PC-3 (cell line): ENCODE data around the gene ALG9. TPM values are rescaled to one million over a fixed set of nuclear protein-coding genes. Genes with fewer than 3 reads are reported as not detected.
"Not testable (repeated sequence)": the region's sequence is repeated elsewhere in the genome, so short reads cannot be mapped to it uniquely, and the experiment has no call there.

Experiments
- ATAC-seq: fragments of 200-7000 bp; cut with Tn5 transposase; 2 replicates; pipeline ENCODE4 v1.9.1; 2020; ENCODE audit warnings: mild to moderate bottlenecking, moderate library complexity
- BruUV-seq: library from RNA; stranded (reverse); fragments of 400-500 nt; replicated peaks from 2 replicates; lab custom pipeline; 2021; lab: Mats Ljungman, UMichigan
- CTCF ChIA-PET: fragments of 300-600 bp; sonication (Branson Sonifier 250); formaldehyde crosslinking; loops from one replicate; lab custom pipeline; 2022; ENCODE audit warnings: antibody characterized with exemption; lab: Charles Lee
- POLR2A ChIA-PET: fragments of 300-600 bp; sonication (Branson Sonifier 250); formaldehyde crosslinking; loops from one replicate; lab custom pipeline; 2022; ENCODE audit warnings: antibody characterized with exemption; ENCODE audit not compliant: unreplicated experiment; lab: Charles Lee
- DNase-seq: peaks from one replicate; pipeline ENCODE4 v3.0.0-alpha.2; 2015
- H2AFZ ChIP-seq: fragments of 300-600 bp; sonication (generic); 2 replicates; pipeline ENCODE4 v1.6.0; 2016; ENCODE audit warnings: antibody characterized with exemption, low read length
- H3F3A ChIP-seq: fragments of 300-600 bp; sonication (generic); one replicate; pipeline ENCODE4 v1.6.0; 2017; ENCODE audit warnings: antibody characterized with exemption, low read length, control low read depth, mild to moderate bottlenecking; ENCODE audit not compliant: unreplicated experiment
- H3K27ac ChIP-seq: fragments of 300-600 bp; sonication (generic); 2 replicates; pipeline ENCODE4 v1.5.1; 2016; ENCODE audit warnings: mild to moderate bottlenecking, low read length
- H3K27me3 ChIP-seq: fragments of 300-600 bp; sonication (generic); 2 replicates; pipeline ENCODE4 v1.6.1; 2016; ENCODE audit warnings: low read length, mixed read lengths
- H3K36me3 ChIP-seq: fragments of 300-600 bp; sonication (generic); 2 replicates; pipeline ENCODE4 v1.6.1; 2016; ENCODE audit warnings: low read depth, mixed run types, low read length, mixed read lengths
- H3K4me1 ChIP-seq: fragments of 300-600 bp; sonication (generic); 2 replicates; pipeline ENCODE4 v1.5.1; 2016; ENCODE audit warnings: low read length; ENCODE audit not compliant: insufficient read depth
- H3K4me2 ChIP-seq: fragments of 300-600 bp; sonication (generic); 2 replicates; pipeline ENCODE4 v1.6.0; 2016; ENCODE audit warnings: low read length
- H3K4me3 ChIP-seq: fragments of 300-600 bp; sonication (generic); 2 replicates; pipeline ENCODE4 v1.5.1; 2016; ENCODE audit warnings: mild to moderate bottlenecking, low read length, mixed read lengths
- H3K79me2 ChIP-seq: fragments of 300-600 bp; sonication (generic); 2 replicates; pipeline ENCODE4 v1.6.1; 2017; ENCODE audit warnings: low read length, mixed read lengths
- H3K9ac ChIP-seq: fragments of 300-600 bp; sonication (generic); 2 replicates; pipeline ENCODE4 v1.6.0; 2016; ENCODE audit warnings: mild to moderate bottlenecking, low read length
- H3K9me2 ChIP-seq: fragments of 300-600 bp; sonication (generic); replicated peaks from 2 replicates; pipeline ENCODE4 v1.6.1; 2016; ENCODE audit warnings: mixed run types, low read length, mixed read lengths
- H3K9me3 ChIP-seq: fragments of 300-600 bp; sonication (generic); 2 replicates; pipeline ENCODE4 v1.6.1; 2016; ENCODE audit warnings: low read length, mixed read lengths
- H4K20me1 ChIP-seq: fragments of 300-600 bp; sonication (generic); 2 replicates; pipeline ENCODE4 v1.6.1; 2016; ENCODE audit warnings: low read length, mixed read lengths
- CTCF ChIP-seq: fragments of 300-600 bp; sonication (generic); conservative IDR thresholded peaks from 2 replicates; pipeline ENCODE4 v1.5.1; 2017; ENCODE audit warnings: antibody characterized with exemption, low read depth, mild to moderate bottlenecking, low read length
- EZH2 ChIP-seq: fragments of 300-600 bp; sonication (generic); IDR thresholded peaks from one replicate; pipeline ENCODE4 v1.6.1; 2017; ENCODE audit warnings: antibody characterized with exemption, mild to moderate bottlenecking, low read length; ENCODE audit not compliant: unreplicated experiment
- EZH2phosphoT487 ChIP-seq: fragments of 300-600 bp; sonication (generic); IDR thresholded peaks from 2 replicates; pipeline ENCODE4 v1.6.1; 2018; ENCODE audit warnings: mild to moderate bottlenecking, antibody characterized with exemption, low read length, borderline replicate concordance
- intact Hi-C: fragments of 100-400 bp; cut with micrococcal nuclease; formaldehyde crosslinking; loops from 2 replicates; pipeline ENCODE4 v1.9.0; 2023
- total RNA-seq: library from RNA; depleted of rRNA; stranded (reverse); fragments of >200 nt; gene quantifications from 2 replicates; pipeline ENCODE4 v1.2.3, GENCODE V29; 2014

Gene ALG9
- total RNA-seq, 1 experiment from 2014 or later: 34.3 TPM

GRCh38 chr11:111886032-111886431, 14.7 kb upstream of the ALG9 start:
- BruUV-seq: no TSS peak
- no peaks in the 10 kb centered on the region for H3K4me1 ChIP-seq
- CTCF ChIA-PET: no interaction called here

GRCh38 chr11:111885053-111885452, 13.7 kb upstream of the ALG9 start:
- DNase-seq, CTCF ChIA-PET, H3K27ac ChIP-seq, H3K9me3 ChIP-seq, ATAC-seq, BruUV-seq, H2AFZ ChIP-seq, H3K9me2 ChIP-seq, H4K20me1 ChIP-seq, H3K36me3 ChIP-seq, intact Hi-C loops, H3K79me2 ChIP-seq, H3K4me2 ChIP-seq, H3K4me3 ChIP-seq, POLR2A ChIA-PET, H3K4me1 ChIP-seq, H3K27me3 ChIP-seq, H3K9ac ChIP-seq, H3F3A ChIP-seq: not testable (repeated sequence)

More at GRCh38 chr11:111886032-111886431, 14.7 kb upstream of the ALG9 start:
- Histone ChIP-seq H3K36me3 (no peaks in the 10 kb centered on the region), H2AFZ (no peak overlapping the region), H3F3A (no peaks in the 10 kb centered on the region), H3K79me2 (no peaks in the 10 kb centered on the region), H3K9me2 (no peaks in the 10 kb centered on the region), H3K9me3 (no peaks in the 10 kb centered on the region), H3K4me3 (no peak overlapping the region), H3K27ac (no peak overlapping the region), H3K4me2 (no peak overlapping the region), H4K20me1 (no peaks in the 10 kb centered on the region), H3K27me3 (no peaks in the 10 kb centered on the region), H3K9ac (no peak overlapping the region)
- TF ChIP-seq EZH2: no peak
- no peak for TF ChIP-seq CTCF
- TF ChIP-seq EZH2phosphoT487: no peak
- POLR2A ChIA-PET: no interaction called here
- DNase-seq (no peak), ATAC-seq (no peak)
- intact Hi-C loops: no loop called here

GRCh38 chr11:111882202-111882601, 10.8 kb upstream of the ALG9 start:
- Histone ChIP-seq H3K79me2 (no peaks in the 10 kb centered on the region), H3K4me2 (no peak overlapping the region), H4K20me1 (no peaks in the 10 kb centered on the region)

More at GRCh38 chr11:111882202-111882601, 10.8 kb upstream of the ALG9 start:
- Histone ChIP-seq H3K27ac (no peak overlapping the region), H3K9ac (no peak overlapping the region), H3K9me3 (no peaks in the 10 kb centered on the region), H3K36me3 (no peaks in the 10 kb centered on the region), H3K27me3 (no peaks in the 10 kb centered on the region), H3F3A (no peaks in the 10 kb centered on the region), H2AFZ (no peak overlapping the region), H3K4me1 (peaks cover 9% of the 10 kb centered on the region), H3K4me3 (no peak overlapping the region), H3K9me2 (no peaks in the 10 kb centered on the region)
- ChIA-PET CTCF (interaction anchor here (1.3 kb wide), 1 partner anchor 12 kb away, joined by 5 read pairs; no protein-coding TSS in a partner anchor), POLR2A (no interaction called here)
- BruUV-seq: no TSS peak
- DNase-seq (no peak), ATAC-seq (no peak)
- TF ChIP-seq EZH2 (no peak), CTCF (no peak), EZH2phosphoT487 (no peak)
- intact Hi-C loops: no loop called here
